C1 segment of cervical spinal cord (tissue), 14 donors: ENCODE measurements around the gene AUP1.
"Not testable (repeated sequence)": the region's sequence is repeated elsewhere in the genome, so short reads cannot be mapped to it uniquely, and the experiment has no call there.

Experiments
- DNase-seq, 14 donors: peaks; one replicate each; lab custom pipeline; 2025; lab: John Stamatoyannopoulos, UW

Gene AUP1

GRCh38 chr2:74529357-74530238 is at the start of gene AUP1, which contains the start of gene HTRA2:
AUP1 (minus strand) TSS chr2:74529706; CDS start chr2:74529629, 77 bp downstream.
HTRA2 (plus strand) TSS chr2:74529933; CDS start chr2:74530007, 74 bp downstream.
- DNase-seq: peak; percentile 88 to 100 (median 98)

- DNase-seq: no peak
Measured at GRCh38 chr2:74578408-74578807, 48.9 kb upstream of the AUP1 start.

GRCh38 chr2:74577448-74577847 is 47.9 kb upstream of the AUP1 start:
- no peak for DNase-seq

GRCh38 chr2:74576863-74577229 is 47.3 kb upstream of the AUP1 start:
- DNase-seq: peak in 5 of 14 donors; percentile 9 to 52 (median 20)

- no peak for DNase-seq
Measured at GRCh38 chr2:74576211-74576862, 46.8 kb upstream of the AUP1 start.

GRCh38 chr2:74575320-74575719 is 45.8 kb upstream of the AUP1 start:
- DNase-seq: no peak

- peak in 1 of 14 donors; percentile 9 for DNase-seq
Measured at GRCh38 chr2:74573747-74574562, 44.4 kb upstream of the AUP1 start.

GRCh38 chr2:74572178-74572925 is 42.8 kb upstream of the AUP1 start:
- no peak for DNase-seq

- no peak for DNase-seq
Measured at GRCh38 chr2:74571058-74571457, 41.6 kb upstream of the AUP1 start.

GRCh38 chr2:74569686-74570085 is 40.2 kb upstream of the AUP1 start:
- DNase-seq: no peak

- DNase-seq: no peak
Measured at GRCh38 chr2:74567881-74568280, 38.4 kb upstream of the AUP1 start.

- DNase-seq: no peak
Measured at GRCh38 chr2:74566754-74567085, 37.2 kb upstream of the AUP1 start.

- no peak for DNase-seq
Measured at GRCh38 chr2:74566076-74566753, 36.7 kb upstream of the AUP1 start.

- DNase-seq: no peak
Measured at GRCh38 chr2:74564222-74564621, 34.7 kb upstream of the AUP1 start.

- DNase-seq: no peak
Measured at GRCh38 chr2:74562126-74562775, 32.7 kb upstream of the AUP1 start.

- not testable (repeated sequence) for DNase-seq
Measured at GRCh38 chr2:74561022-74561421, 31.5 kb upstream of the AUP1 start.

GRCh38 chr2:74560591-74560990 is 31.1 kb upstream of the AUP1 start:
- DNase-seq: no peak

GRCh38 chr2:74559912-74560311 is 30.4 kb upstream of the AUP1 start:
- no peak for DNase-seq

GRCh38 chr2:74558284-74559230 is 29.1 kb upstream of the AUP1 start:
- DNase-seq: no peak
